ENCODE data around the gene ACTMAP.
A peak's percentile ranks its signal among the peaks of the same experiment; 100 is the strongest.
"Not testable (repeated sequence)": the region's sequence is repeated elsewhere in the genome, so short reads cannot be mapped to it uniquely, and the experiment has no call there.

The ACTMAP gene, protein sequence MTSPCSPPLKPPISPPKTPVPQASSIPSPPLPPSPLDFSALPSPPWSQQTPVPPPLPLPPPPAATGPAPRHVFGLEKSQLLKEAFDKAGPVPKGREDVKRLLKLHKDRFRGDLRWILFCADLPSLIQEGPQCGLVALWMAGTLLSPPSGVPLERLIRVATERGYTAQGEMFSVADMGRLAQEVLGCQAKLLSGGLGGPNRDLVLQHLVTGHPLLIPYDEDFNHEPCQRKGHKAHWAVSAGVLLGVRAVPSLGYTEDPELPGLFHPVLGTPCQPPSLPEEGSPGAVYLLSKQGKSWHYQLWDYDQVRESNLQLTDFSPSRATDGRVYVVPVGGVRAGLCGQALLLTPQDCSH

DNA sequence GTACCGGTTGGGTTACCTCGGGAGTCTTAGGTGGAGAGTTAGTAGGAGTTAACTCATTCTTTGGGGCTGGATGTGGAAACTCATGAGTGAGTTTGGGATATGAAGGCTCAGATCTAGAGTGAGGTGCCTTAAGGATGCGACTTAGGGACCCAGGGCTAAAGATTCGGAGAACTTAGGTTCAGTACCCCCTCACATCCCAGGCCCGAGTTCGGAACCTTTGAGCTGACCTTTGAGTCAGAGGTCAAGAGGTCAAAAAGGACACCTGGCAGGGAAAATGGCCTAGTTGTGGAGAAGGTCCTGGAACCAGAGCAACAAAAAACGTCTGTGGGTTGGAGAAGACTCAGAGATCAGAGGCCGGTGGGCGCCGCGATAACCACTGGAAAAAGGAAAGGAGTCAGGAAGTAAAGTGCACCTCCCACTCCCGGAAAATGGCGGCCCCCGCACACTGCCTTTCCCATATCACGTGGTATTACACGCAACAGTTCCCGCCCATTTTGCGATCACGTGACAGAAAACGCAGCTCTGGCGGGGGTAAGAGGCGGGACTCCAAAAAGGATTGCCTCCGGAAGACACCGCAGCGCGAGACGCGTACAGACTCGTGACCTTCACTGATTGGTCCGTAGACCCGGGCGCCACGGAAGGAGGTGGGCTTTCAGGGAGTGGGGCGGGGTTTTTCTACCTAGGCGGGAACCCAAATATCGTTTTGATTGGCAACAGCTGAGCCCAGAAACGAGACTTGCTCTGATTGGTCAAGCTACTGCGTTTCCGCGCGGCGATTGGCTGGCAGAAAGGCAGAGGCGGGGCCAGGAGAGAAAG lies at the start of gene ACTMAP:
ACTMAP (minus strand) TSS at position 420 of the 816 bp plus-strand sequence. CDS start 674 bp downstream, outside the sequence.
- DNase-seq (ENCODE audit: low spot score): peak; percentile 99

DNA sequence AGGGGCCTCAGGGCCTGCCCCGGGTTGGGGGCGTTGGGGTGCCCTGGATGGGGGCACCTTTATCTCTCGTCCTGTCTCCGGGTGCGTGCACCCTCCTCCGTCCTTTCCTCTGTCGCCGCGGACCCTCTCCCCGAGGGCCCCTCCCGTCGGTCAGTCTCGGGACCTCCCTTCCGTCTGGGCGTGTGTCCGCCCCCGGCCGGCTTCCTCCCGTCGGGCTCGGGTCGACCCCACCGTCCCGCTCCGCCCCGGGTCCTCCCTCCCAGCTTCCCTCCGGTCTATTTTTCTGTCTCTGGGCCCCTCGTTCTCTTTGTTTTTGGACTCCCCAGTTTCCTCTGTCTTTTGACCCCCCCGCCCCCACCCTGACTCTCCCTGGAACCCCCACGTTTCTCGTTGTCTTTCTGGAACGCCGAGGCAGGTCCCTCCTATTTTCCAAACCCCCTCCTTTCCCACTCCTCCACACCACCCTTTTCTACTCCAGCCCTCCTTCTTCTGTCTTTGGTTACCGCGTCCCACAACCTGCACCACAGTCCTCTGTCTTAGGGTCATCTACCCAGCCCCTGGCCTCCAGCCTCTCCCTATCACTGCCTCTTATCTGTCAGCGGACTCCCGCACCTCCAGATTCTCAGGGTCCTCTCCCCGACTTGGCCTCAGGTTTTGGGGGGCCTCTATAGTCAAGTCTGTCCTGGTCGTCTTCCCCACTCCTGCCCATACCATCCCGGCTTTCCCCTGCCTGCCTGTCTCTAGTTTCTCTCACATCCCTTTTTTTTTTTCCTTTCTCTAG lies 49.5 kb upstream of the ACTMAP start:
- no peak for DNase-seq (ENCODE audit: low spot score)

DNA sequence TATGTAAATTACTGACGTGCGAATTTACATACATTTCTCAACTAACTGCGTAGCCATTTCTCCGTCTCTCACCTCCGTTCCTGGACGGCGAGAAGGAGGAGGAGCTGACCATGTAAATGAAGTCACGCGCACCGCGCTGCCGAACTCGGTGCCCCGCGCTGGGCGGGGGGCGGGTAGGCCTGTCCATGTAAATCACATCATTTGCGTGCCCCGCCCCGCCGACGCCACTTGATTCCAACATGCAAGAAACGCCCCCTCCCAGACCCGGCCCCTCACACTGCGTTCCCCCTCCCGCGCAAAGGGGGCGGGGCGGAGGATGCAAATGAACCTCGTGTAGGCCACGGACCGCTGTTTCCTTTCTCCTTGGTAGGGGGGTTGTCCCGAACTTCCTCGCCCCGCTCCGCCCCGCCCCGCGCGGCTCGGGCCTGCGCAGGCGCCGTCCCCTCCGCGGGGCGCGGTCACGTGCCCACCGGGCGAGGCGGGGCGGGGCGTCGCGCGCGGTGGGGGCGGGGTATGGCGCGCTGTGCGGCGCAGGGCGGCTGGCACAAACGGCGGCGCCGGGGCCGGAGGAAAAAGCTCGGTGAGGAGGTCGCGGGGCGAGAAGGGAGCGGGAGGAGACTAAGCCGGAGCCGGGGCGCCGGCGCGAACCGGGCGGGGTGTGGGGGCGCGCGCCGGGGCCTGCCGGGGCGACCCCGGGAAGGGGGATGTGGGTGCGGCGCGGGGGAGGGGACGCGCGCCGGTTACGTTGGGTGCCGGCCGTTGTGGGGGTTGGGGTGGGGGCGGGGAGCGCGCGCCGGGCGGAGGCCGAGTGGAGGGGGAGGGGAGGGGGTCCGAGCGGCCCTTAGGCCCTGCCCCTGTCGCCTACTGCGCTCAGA lies 48.6 kb upstream of the ACTMAP start, which contains the start of gene EGLN2:
EGLN2 (plus strand) TSS at position 509 of the 875 bp plus-strand sequence. CDS start 1,382 bp downstream, outside the sequence.
- DNase-seq (ENCODE audit: low spot score): peak; percentile 98

- DNase-seq (ENCODE audit: low spot score): peak; percentile 77
These were observed 47.8 kb upstream of the ACTMAP start for GRCh38 chr19:40797963-40798682.

DNA sequence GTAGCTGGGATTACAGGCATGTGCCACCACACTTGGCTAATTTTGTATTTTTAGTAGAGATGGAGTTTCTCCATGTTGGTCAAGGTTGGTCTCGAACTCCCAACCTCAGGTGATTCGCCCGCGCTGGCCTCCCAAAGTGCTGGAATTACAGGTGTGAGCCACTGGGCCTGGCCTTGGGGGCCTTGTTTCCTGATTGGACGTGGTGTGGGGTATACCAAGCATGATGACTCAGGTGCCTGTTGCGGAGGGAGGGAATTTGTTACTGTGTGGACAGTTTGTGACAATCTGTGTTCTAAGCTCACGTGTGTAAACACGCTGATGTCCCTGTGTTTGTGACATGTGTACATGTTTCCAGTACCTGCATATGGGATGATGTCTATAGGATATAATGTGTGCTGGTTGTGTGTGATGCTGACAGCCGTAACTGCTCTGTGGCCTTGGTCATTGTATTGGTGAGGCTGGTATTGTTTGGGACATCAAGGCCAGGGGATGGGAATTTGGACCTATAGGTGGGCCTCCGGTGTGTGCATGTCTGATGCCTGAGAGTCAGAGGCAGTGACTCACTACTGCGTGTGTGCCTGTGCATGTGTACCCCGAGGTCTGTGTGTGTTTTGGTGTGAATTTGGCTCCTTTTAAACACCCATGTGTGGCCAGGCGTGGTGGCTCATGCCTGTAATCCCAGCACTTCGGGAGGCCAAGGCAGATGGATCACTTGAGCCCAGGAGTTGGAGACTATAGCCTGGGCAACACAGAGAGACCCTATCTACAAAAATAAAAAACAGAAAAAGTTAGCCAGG lies 47.1 kb upstream of the ACTMAP start:
- no peak for DNase-seq (ENCODE audit: low spot score)

DNA sequence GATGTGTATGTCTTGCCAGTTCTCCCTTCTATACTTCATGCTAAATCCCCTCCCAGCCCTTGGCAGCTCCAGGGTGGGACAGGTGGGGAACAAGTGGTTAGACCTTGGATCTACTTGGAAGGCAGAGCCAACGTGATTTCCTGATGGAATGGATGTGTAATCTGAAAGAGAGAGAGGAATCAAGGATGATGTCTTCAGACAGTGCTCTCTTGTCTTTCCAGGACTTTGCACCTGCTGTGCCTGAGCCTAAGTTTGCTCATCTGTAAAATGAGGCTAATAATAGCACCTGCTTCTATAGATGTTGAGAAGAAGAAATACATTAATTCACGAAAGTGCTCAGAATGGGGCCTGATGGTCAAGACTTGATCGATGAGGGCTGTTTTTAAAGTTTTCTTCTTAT lies 41.7 kb upstream of the ACTMAP start:
- DNase-seq (ENCODE audit: low spot score): no peak

GRCh38 chr19:40791349-40791748 lies 41.1 kb upstream of the ACTMAP start:
- DNase-seq (ENCODE audit: low spot score): no peak

GRCh38 chr19:40786060-40787037 lies 36.1 kb upstream of the ACTMAP start:
- no peak for DNase-seq (ENCODE audit: low spot score)

DNA sequence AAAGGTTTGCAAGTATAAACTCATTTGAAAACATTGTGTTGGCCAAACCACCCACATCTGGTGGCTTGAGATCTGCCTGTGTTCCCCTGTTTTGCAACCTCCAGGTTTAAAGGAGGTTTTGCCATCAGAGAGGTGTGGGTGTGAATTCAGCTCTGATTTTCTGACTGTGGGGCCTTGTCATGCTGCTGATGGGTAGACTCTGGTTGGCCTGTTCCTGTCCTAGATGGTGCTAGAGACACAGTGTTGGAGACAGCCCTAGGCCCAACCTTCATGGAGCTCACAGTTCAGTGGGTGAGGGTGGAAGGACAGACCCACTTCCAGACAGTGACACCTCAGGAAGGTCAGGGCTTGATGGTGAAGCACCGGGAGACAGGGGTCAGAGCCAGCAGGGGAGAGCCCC lies 35.2 kb upstream of the ACTMAP start:
- no peak for DNase-seq (ENCODE audit: low spot score)

DNA sequence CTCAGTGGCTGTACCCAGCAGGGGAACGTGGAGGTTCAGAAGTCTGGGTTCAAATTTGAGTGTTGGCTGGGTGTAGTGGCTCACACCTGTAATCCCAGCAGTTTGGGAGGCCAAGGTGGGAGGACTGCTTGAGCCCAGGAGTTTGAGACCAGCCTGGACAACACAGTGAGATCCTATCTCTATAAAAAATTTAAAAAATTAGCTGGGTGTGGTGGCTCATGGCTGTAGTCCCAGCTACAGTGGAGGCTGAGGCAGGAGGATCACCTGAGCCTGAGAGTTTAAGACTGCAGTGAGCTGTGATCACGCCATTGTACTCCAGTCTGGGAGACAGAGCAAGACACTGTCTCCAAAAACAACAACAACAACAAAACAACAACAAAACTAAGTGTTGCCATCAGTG lies 33.9 kb upstream of the ACTMAP start:
- not testable (repeated sequence) for DNase-seq (ENCODE audit: low spot score)

DNA sequence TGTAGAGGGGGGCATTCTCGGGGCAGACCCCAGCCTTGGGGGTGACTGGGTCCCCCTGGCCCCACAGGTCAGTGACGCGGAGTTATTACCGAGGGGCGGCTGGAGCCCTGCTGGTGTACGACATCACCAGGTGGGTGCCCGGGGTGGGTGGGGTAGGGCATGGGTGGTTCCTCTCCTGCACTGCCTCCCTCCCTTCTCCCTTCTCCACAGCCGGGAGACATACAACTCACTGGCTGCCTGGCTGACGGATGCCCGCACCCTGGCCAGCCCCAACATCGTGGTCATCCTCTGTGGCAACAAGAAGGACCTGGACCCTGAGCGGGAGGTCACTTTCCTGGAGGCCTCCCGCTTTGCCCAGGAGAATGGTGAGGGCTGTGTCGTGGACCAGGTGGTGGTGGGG lies 33.4 kb upstream of the ACTMAP start:
- no peak for DNase-seq (ENCODE audit: low spot score)

- DNase-seq (ENCODE audit: low spot score): no peak
These were observed 30.9 kb upstream of the ACTMAP start for GRCh38 chr19:40781140-40781539.

- DNase-seq (ENCODE audit: low spot score): no peak
These were observed 30.3 kb upstream of the ACTMAP start for GRCh38 chr19:40780582-40780981.

DNA sequence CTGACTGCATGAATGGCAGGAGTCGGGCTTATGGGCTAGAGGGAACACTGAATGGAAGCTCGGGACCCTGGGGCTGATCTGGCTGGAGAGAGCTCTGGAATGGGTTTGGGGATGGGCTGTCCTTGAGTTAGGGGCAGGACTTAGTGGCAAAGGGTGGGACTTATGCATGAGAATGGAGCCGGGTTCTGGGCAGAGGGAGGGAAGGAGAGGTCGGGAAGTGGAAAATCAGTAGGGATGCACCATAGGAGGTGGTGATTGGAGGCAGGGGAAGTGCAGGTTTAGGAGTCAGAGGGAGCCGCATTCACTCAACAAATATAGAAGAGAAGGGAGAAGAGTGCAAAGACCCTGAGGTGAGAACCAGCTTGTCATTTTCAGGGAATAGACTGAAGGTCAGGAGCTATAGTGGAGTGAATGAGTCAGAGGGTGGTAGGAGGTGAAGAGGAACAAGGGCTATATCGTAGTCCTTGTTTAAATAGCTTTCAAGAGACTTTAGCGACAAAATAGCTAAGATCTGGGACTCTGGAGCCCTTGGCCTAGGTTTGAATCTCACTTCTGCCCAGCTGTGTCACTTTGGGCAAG lies 28.5 kb upstream of the ACTMAP start:
- no peak for DNase-seq (ENCODE audit: low spot score)

DNA sequence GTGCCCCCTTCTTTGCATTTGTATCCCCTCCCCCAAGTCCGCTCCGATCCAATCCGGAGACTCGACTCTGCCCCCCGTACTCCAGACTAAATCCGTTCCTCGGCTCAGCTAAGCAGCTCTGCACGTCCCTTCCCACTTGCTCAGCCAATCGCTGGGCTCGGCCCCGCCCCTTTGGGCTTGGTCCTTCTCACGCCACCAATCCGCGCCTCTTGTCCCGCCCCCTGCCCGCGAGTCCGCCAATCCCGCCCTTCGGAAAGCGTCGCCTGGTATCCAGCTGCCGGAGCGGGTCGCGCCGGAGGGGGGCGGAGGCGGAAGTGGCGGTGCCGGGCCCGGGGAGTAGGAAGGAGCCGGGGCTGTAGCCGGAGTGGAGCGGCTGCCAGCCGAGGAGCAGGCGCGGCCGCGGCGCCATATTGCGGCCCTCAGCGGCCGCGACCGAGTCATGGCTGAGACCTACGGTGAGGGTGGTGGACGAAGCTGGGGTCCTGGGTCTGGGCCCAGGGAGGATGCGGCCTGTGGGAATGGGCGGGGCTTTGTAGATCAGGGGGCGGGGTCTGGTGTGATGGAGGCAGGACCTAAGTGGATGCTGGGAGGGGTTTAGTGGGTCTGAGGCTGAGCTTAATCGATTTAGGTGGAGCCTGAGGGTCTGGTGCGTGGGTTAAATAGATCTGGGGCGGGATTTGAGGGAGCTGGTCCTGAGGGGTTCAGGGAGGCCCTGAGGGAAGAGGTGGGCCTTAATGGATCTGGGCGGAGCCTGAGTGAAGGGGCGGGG lies 27.8 kb upstream of the ACTMAP start, which contains the start of gene RAB4B:
RAB4B (plus strand) TSS at position 311 of the 769 bp plus-strand sequence; CDS start at position 440, 129 bp downstream.
- DNase-seq (ENCODE audit: low spot score): peak; percentile 99

DNA sequence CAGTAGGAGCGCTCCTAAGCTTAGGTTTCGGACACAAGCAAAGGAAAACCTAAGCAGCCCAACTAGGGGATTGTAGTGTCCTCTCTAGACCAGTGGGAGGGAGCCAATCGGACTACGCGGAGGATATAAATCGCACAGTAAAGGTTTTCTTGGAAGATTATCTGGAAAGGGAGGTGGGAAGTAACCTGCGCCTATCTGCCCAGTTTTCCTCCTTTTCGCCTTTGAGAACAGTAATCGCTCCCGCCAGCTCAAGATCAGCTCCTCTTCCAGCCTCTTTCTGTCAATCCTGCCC lies 27.3 kb upstream of the ACTMAP start:
- no peak for DNase-seq (ENCODE audit: low spot score)

DNA sequence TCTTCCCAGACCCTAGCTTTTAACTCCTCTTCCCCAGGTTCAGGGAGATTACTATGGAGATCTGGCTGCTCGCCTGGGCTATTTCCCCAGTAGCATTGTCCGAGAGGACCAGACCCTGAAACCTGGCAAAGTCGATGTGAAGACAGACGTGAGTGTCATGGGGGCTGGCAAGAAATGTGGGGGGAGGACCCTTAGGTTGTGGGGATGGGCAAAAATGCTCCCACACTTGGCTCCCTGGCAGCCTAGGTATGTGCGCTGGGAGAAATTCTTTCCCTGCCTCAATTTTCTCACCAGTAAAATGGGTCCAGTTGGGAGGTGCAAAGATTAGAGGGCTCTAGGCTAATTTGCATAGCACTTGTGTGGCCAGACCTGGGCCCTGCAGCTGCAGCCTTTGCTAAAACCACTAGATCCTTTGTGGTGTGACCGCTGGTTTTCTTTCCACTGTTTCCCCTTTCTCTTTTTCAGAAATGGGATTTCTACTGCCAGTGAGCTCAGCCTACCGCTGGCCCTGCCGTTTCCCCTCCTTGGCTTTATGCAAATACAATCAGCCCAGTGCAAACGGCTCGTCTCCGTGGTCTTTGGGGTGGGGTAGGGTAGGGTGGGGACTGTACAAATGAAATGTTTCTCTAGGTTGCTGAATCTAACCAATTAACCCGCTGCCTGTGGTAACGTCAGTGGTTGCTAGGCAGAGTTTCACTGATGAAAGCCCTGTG lies 26.8 kb upstream of the ACTMAP start:
- DNase-seq (ENCODE audit: low spot score): peak; percentile 92

Measured in AG08395 (cell line).